Liver (tissue), 9 donors: ENCODE measurements around the gene TCEA2. TPM values are rescaled to one million over a fixed set of nuclear protein-coding genes. Genes with fewer than 3 reads are reported as not detected.

Experiments
- DNase-seq: peaks from one replicate; pipeline ENCODE4 v3.0.0-alpha.2; 2017; ENCODE audit warnings: low spot score
- H3K27ac ChIP-seq, 2 donors: one replicate each; pipeline ENCODE4 v1.7.0; 2013; ENCODE audit warnings: inconsistent platforms in 2 of 2, low read length in 2 of 2, control low read depth in 1 of 2, low read depth in 1 of 2, mild to moderate bottlenecking in 1 of 2
- H3K27me3 ChIP-seq, 4 donors: one replicate each; pipeline versions ENCODE4 v1.6.1 to v1.7.0; 2013; ENCODE audit warnings: low read length in 3 of 4, inconsistent platforms in 1 of 4, mild to moderate bottlenecking in 1 of 4, moderate library complexity in 1 of 4; ENCODE audit not compliant: control insufficient read depth in 4 of 4, insufficient read depth in 4 of 4
- H3K36me3 ChIP-seq, 4 donors: one replicate each; pipeline versions ENCODE4 v1.6.1 to v1.7.0; 2013; ENCODE audit warnings: low read length in 3 of 4, mild to moderate bottlenecking in 3 of 4, low read depth in 1 of 4, moderate library complexity in 1 of 4; ENCODE audit not compliant: control insufficient read depth in 4 of 4, insufficient read depth in 3 of 4
- H3K4me1 ChIP-seq, 4 donors: one replicate each; pipeline versions ENCODE4 v1.6.1 to v1.7.0; 2013; ENCODE audit warnings: low read length in 3 of 4, mild to moderate bottlenecking in 3 of 4, moderate library complexity in 1 of 4; ENCODE audit not compliant: control insufficient read depth in 4 of 4, insufficient read depth in 4 of 4
- H3K4me3 ChIP-seq, 3 donors: one replicate each; pipeline versions ENCODE4 v1.6.1 to v1.7.0; 2013; ENCODE audit warnings: low read length in 3 of 3, control low read depth in 1 of 3, low read depth in 1 of 3, mild to moderate bottlenecking in 1 of 3
- H3K9ac ChIP-seq, 2 donors: one replicate each; pipeline ENCODE4 v1.7.0; 2013; ENCODE audit warnings: low read length in 2 of 2, mild to moderate bottlenecking in 2 of 2, moderate library complexity in 2 of 2, control low read depth in 1 of 2, low read depth in 1 of 2
- H3K9me3 ChIP-seq, 4 donors: one replicate each; pipeline versions ENCODE4 v1.6.1 to v1.7.0; 2013; ENCODE audit warnings: low read length in 3 of 4; ENCODE audit not compliant: control insufficient read depth in 4 of 4
- EGR1 ChIP-seq, 2 donors: IDR thresholded peaks; 2 replicates each; pipeline ENCODE4 v1.6.1; 2016 to 2018; ENCODE audit warnings: antibody characterized with exemption in 2 of 2, low read depth in 2 of 2
- FOXA1 ChIP-seq: IDR thresholded peaks from 2 replicates; pipeline ENCODE4 v1.6.1; 2016; ENCODE audit warnings: antibody characterized with exemption
- FOXA2 ChIP-seq: IDR thresholded peaks from 2 replicates; pipeline ENCODE4 v1.6.1; 2016; ENCODE audit warnings: antibody characterized with exemption
- GABPA ChIP-seq, 2 donors: IDR thresholded peaks in 1 of 2; conservative IDR thresholded peaks in 1 of 2; 2 replicates each; pipeline ENCODE4 v1.6.1; 2016; ENCODE audit warnings: antibody characterized with exemption in 2 of 2, mild to moderate bottlenecking in 1 of 2, moderate library complexity in 1 of 2
- HNF4A ChIP-seq, 2 donors: conservative IDR thresholded peaks; 2 replicates each; pipeline ENCODE4 v1.6.1; 2016; ENCODE audit warnings: antibody characterized with exemption in 2 of 2, mild to moderate bottlenecking in 2 of 2
- HNF4G ChIP-seq: IDR thresholded peaks from 2 replicates; pipeline ENCODE4 v1.6.1; 2016; ENCODE audit warnings: antibody characterized with exemption
- JUND ChIP-seq, 2 donors: IDR thresholded peaks; 2 replicates each; pipeline ENCODE4 v1.6.1; 2016; ENCODE audit warnings: antibody characterized with exemption in 2 of 2
- NR2F2 ChIP-seq: IDR thresholded peaks from 2 replicates; pipeline ENCODE4 v1.6.1; 2016; ENCODE audit warnings: antibody characterized with exemption
- RAD21 ChIP-seq, 2 donors: IDR thresholded peaks; 2 replicates each; pipeline ENCODE4 v1.6.1; 2016; ENCODE audit warnings: antibody characterized with exemption in 2 of 2, mild to moderate bottlenecking in 2 of 2
- RXRA ChIP-seq, 2 donors: IDR thresholded peaks; 2 replicates each; pipeline ENCODE4 v1.6.1; 2017 to 2018; ENCODE audit warnings: antibody characterized with exemption in 2 of 2, mild to moderate bottlenecking in 1 of 2
- SP1 ChIP-seq: IDR thresholded peaks from 2 replicates; pipeline ENCODE4 v1.6.1; 2018; ENCODE audit warnings: antibody characterized with exemption, mild to moderate bottlenecking
- TAF1 ChIP-seq: conservative IDR thresholded peaks from 2 replicates; pipeline ENCODE4 v1.6.1; 2016; ENCODE audit warnings: antibody characterized with exemption, mild to moderate bottlenecking
- WGBS: extraction: QIAGEN DNeasy Blood & Tissue Kit; methylation state at CpG from one replicate; pipeline ENCODE4 v1.1.7; 2013; 5-methylcytosine and 5-hydroxymethylcytosine counted together
- polyA plus RNA-seq, 2 donors: library from polyadenylated mRNA; stranded (reverse) in 1 of 2; unstranded in 1 of 2; fragments of 200-250 nt in 1 of 2; fragments of >200 nt in 1 of 2; fragmentation: Nextera tagmentation in 1 of 2; extraction: Ambion mirVana in 1 of 2; gene quantifications; one replicate each; pipeline versions ENCODE4 v1.2.1 to v1.2.3, GENCODE V29; 2013 to 2015
- total RNA-seq, 2 donors: library from RNA; depleted of rRNA; stranded (reverse); fragments of >200 nt; gene quantifications; one replicate each; pipeline ENCODE4 v1.2.3, GENCODE V29; 2014
- TF ChIP-seq, protein P1 (sequence below): fragments of 150-350 bp; IDR thresholded peaks from 2 replicates; pipeline ENCODE4 v1.5.1; 2017; ENCODE audit warnings: improper control_type of control experiment, low read depth, low read length; ENCODE audit not compliant: missing input control
- TF ChIP-seq, protein P2 (sequence below): IDR thresholded peaks from 2 replicates; pipeline ENCODE4 v1.6.1; 2016; ENCODE audit warnings: antibody characterized with exemption
- TF ChIP-seq, protein P3 (sequence below): IDR thresholded peaks from 2 replicates; pipeline ENCODE4 v1.6.1; 2016; ENCODE audit warnings: antibody characterized with exemption
- TF ChIP-seq, protein P4 (sequence below): IDR thresholded peaks from 2 replicates; pipeline ENCODE4 v1.6.1; 2016; ENCODE audit warnings: antibody characterized with exemption
- TF ChIP-seq, protein P5 (sequence below): IDR thresholded peaks from 2 replicates; pipeline ENCODE4 v1.6.1; 2016; ENCODE audit warnings: antibody characterized with exemption, mild to moderate bottlenecking
- donor health status: healthy.
- donor health status: healthy.
- donor health status: healthy.
- donor health status: healthy.
- donor health status: healthy.

Gene TCEA2
- total and polyA plus RNA-seq, 4 donors: 4.6 to 22.6 (median 11.8) TPM

DNA sequence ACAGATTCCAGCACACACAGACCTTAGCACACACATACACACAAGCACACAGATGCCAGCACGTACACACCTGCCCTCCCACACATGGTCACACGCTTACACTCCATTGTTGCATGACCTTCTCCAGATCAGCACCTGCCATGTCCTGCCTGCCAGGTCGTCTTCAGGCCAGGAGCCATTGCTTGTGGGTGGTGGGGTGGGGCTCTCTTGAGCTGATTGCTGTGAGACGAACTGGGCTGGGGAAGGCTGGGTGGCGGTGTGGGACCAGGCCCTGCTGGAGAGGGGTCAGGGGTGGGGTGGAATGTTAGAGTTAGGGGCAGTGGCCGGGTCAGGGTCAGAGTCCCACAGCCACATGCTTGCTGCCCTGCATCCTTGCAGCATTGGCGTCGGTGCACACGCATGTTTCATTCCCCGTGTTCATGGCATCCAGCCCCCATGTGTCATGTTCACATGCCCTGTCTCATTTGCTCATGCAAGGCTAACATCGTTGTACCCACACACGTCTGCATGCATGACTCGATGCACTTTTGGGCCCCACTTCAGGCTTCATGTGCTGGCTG is 50.9 kb downstream of the TCEA2 start:
- no peak for DNase-seq
- no peak overlapping the region for H3K9ac ChIP-seq
- no peaks in the 10 kb centered on the region for H3K4me1 ChIP-seq
- H3K27ac ChIP-seq: no peak overlapping the region
- WGBS: 88% methylated on average over 13 of the region's 13 CpGs
- H3K4me3 ChIP-seq: no peak overlapping the region
- H3K27me3 ChIP-seq: no peaks in the 10 kb centered on the region
- no peaks in the 10 kb centered on the region for H3K36me3 ChIP-seq
- no peaks in the 10 kb centered on the region for H3K9me3 ChIP-seq
- TF ChIP-seq EGR1 (IDR thresholded peaks at IDR 0.05; ENCODE audit: low read depth in 2 of 2) (no peak), SP1 (no peak), NR2F2 (no peak), TAF1 (no peak), GABPA (IDR thresholded peaks at IDR 0.05 in 1 of 2, conservative IDR thresholded peaks at IDR 0.05 in 1 of 2) (no peak), HNF4A (conservative IDR thresholded peaks at IDR 0.05) (no peak), HNF4G (no peak), RXRA (IDR thresholded peaks at IDR 0.05) (no peak), FOXA1 (no peak), JUND (IDR thresholded peaks at IDR 0.05) (no peak), RAD21 (IDR thresholded peaks at IDR 0.05) (no peak)
- TF ChIP-seq, protein P1, sequence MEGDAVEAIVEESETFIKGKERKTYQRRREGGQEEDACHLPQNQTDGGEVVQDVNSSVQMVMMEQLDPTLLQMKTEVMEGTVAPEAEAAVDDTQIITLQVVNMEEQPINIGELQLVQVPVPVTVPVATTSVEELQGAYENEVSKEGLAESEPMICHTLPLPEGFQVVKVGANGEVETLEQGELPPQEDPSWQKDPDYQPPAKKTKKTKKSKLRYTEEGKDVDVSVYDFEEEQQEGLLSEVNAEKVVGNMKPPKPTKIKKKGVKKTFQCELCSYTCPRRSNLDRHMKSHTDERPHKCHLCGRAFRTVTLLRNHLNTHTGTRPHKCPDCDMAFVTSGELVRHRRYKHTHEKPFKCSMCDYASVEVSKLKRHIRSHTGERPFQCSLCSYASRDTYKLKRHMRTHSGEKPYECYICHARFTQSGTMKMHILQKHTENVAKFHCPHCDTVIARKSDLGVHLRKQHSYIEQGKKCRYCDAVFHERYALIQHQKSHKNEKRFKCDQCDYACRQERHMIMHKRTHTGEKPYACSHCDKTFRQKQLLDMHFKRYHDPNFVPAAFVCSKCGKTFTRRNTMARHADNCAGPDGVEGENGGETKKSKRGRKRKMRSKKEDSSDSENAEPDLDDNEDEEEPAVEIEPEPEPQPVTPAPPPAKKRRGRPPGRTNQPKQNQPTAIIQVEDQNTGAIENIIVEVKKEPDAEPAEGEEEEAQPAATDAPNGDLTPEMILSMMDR: no peak
- TF ChIP-seq, protein P2, sequence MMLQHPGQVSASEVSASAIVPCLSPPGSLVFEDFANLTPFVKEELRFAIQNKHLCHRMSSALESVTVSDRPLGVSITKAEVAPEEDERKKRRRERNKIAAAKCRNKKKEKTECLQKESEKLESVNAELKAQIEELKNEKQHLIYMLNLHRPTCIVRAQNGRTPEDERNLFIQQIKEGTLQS: no peak
- TF ChIP-seq, protein P3, sequence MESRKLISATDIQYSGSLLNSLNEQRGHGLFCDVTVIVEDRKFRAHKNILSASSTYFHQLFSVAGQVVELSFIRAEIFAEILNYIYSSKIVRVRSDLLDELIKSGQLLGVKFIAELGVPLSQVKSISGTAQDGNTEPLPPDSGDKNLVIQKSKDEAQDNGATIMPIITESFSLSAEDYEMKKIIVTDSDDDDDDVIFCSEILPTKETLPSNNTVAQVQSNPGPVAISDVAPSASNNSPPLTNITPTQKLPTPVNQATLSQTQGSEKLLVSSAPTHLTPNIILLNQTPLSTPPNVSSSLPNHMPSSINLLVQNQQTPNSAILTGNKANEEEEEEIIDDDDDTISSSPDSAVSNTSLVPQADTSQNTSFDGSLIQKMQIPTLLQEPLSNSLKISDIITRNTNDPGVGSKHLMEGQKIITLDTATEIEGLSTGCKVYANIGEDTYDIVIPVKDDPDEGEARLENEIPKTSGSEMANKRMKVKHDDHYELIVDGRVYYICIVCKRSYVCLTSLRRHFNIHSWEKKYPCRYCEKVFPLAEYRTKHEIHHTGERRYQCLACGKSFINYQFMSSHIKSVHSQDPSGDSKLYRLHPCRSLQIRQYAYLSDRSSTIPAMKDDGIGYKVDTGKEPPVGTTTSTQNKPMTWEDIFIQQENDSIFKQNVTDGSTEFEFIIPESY: no peak

DNA sequence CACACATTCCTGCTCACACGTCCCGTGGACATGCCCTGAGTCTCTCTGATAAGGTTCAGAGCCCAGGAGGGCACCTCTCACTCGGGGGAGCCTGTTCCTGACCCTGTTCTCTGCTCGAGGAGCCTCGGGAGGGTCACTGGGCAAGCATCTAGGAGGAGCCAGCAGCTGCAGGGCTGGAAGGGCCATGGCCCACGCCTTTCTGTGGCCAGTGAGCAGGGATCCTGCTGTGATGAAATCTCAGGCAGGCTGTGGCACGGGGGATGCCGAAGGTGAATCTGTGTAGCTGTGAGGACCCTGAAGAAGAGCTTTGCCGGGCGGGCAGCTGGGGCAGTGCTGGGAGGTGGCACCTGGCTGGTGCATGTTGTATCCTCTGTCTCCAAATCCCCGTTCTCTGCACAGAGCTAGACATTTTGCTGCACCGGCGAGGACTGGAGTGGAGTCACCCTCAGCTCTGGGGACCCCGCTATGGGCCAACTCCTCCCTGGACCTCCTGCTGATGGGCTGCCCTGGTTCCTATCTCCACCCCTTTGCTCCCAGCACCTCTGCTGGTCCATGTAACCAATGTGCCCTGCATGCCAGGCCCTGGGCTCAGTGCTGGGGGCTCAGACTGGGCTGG is 51.5 kb downstream of the TCEA2 start:
- no peak overlapping the region for H3K9ac ChIP-seq
- no peaks in the 10 kb centered on the region for H3K27me3 ChIP-seq
- WGBS: 81% methylated on average over 14 of the region's 14 CpGs
- H3K4me1 ChIP-seq: no peaks in the 10 kb centered on the region
- H3K27ac ChIP-seq: no peak overlapping the region
- no peaks in the 10 kb centered on the region for H3K9me3 ChIP-seq
- no peaks in the 10 kb centered on the region for H3K36me3 ChIP-seq
- DNase-seq: no peak
- no peak overlapping the region for H3K4me3 ChIP-seq
- TF ChIP-seq, protein P1: no peak
- TF ChIP-seq, protein P2: no peak
- TF ChIP-seq, protein P4, sequence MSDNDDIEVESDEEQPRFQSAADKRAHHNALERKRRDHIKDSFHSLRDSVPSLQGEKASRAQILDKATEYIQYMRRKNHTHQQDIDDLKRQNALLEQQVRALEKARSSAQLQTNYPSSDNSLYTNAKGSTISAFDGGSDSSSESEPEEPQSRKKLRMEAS: no peak
- no peak for TF ChIP-seq FOXA2
- no peak for TF ChIP-seq JUND (IDR thresholded peaks at IDR 0.05)
- TF ChIP-seq, protein P3: no peak
- no peak for TF ChIP-seq SP1
- no peak for TF ChIP-seq HNF4G
- TF ChIP-seq, protein P5, sequence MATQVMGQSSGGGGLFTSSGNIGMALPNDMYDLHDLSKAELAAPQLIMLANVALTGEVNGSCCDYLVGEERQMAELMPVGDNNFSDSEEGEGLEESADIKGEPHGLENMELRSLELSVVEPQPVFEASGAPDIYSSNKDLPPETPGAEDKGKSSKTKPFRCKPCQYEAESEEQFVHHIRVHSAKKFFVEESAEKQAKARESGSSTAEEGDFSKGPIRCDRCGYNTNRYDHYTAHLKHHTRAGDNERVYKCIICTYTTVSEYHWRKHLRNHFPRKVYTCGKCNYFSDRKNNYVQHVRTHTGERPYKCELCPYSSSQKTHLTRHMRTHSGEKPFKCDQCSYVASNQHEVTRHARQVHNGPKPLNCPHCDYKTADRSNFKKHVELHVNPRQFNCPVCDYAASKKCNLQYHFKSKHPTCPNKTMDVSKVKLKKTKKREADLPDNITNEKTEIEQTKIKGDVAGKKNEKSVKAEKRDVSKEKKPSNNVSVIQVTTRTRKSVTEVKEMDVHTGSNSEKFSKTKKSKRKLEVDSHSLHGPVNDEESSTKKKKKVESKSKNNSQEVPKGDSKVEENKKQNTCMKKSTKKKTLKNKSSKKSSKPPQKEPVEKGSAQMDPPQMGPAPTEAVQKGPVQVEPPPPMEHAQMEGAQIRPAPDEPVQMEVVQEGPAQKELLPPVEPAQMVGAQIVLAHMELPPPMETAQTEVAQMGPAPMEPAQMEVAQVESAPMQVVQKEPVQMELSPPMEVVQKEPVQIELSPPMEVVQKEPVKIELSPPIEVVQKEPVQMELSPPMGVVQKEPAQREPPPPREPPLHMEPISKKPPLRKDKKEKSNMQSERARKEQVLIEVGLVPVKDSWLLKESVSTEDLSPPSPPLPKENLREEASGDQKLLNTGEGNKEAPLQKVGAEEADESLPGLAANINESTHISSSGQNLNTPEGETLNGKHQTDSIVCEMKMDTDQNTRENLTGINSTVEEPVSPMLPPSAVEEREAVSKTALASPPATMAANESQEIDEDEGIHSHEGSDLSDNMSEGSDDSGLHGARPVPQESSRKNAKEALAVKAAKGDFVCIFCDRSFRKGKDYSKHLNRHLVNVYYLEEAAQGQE: no peak
- TF ChIP-seq EGR1 (IDR thresholded peaks at IDR 0.05; ENCODE audit: low read depth in 2 of 2): no peak
- no peak for TF ChIP-seq HNF4A (conservative IDR thresholded peaks at IDR 0.05)
- no peak for TF ChIP-seq GABPA (IDR thresholded peaks at IDR 0.05 in 1 of 2, conservative IDR thresholded peaks at IDR 0.05 in 1 of 2)
- no peak for TF ChIP-seq FOXA1
- TF ChIP-seq RXRA (IDR thresholded peaks at IDR 0.05): no peak
